ENCODE measurements around the gene RPL37.
"Not testable (repeated sequence)": the region's sequence is repeated elsewhere in the genome, so short reads cannot be mapped to it uniquely, and the experiment has no call there.

RPL37 gene

DNA sequence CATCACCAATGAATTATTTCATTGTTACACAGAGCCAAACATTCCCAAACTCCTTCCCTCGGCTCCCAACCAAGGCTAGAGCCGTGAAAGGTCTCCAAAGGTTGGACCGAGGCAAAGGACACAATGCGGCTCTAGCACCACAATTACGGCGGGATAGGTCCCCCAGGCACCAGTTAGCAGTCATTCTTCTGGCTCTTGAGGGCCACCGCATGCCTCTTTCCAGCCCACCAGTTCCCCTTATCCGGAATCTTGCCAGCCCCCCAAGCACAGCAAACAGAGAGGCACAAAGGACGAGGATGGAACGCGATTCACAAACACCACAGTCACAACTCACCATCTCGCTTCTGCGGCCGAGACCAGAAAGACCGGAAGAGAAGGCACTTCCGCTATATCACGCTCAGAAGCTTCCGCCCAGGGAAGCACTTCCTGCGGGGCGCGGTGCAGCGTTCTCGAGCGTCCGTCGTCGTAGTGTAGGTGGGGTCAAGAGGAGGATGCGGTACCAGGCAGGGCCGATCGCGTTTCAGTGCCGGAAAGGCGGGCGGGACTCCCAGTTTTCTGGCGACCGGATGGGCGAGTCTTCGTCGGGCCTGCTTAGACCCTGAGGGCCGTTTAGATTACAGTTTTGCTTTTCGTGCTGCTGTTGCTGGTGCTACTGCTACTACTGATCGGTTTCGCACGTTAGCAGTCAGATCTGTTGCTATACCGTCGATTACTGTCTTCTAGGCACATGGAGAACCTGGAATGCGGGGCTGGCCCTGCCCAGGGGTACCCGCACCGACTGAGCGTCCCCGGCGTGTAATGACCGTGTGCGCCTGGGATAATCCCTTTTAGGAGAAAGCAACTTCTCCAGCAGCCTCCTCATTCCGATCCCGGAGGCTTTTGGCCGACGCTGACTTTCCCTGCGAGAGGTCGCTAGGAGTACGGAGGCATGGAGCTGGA, at the start of gene RPL37:
Gene RPL37, minus strand, starts transcription at position 374 of the 939 bp plus-strand sequence. Its CDS starts 37 bp downstream, at position 337.
- peak; percentile 87 for DNase-seq

DNA sequence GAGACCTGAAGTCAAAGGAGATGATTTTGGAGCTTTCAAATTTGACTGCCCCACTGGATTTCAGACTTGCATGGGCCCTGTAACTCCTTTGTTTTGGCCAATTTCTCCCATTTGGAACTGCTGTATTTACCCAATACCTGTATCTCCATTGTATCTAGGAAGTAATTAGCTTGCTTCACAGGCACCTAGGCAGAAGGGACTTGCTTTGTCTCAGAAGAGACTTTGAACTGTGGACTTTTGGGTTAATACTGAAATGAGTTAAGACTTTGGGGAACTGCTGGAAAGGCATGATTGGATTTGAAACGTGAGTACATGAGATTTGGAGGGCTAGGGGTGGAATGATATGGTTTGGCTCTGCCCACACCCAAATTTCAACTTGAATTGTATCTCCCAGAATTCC, 48.0 kb upstream of the RPL37 start:
- DNase-seq, result not testable (repeated sequence)

DNA sequence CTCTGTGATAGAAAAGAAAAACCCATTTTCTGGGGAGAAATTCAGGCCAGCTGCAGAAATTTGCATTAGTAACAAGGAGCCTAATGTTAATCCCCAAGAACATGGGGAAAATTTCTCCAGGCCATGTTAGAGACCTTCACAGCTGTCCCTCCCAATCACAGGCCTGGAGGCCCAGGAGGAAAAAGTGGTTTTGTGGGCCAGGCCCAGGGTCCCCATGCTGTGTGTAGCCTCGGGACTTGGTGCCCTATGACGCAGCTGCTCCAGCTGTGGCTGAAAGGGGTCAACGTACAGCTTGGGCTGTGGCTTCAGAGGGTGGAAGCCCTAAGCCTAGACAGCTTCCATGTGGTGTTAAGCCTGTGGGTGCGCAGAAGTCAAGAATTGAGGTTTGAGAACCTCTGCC, 47.3 kb upstream of the RPL37 start:
- no peak for DNase-seq

DNA sequence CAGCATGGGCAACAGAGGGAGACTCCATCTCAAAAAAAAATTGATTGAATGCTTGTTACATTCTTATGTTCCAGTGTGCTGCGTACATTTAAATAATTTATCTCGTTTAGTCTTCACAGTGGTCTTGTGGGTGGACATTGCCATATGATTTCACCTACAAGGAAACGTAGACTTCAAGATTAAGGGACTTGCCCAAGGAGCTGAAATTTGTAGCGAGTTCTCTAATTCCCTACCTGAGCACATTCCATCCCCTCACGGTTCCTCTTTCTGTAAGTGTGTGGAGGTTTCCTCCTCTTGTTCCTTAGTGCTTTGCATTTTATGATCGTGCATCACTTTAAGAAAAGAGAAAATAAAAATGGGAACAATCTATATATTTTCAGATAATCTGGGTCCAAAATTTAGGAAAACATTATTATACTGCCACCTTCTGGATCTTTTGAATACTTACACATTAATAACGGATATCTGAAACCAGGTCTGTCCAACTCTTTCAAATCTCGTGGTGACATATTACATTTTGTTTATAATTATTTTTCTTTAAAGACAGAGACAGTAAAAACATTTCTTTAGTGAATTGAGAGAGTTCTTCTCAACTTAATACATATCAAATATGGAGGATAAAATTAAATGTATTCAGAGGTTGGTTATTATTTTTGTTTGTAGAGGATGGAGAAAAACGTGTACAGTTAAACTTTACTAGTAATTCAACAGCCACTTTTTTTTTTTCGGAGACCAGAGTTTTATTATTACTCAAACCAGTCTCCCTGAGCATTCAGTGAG, 44.3 kb upstream of the RPL37 start:
- peak; percentile 6 for DNase-seq

DNA sequence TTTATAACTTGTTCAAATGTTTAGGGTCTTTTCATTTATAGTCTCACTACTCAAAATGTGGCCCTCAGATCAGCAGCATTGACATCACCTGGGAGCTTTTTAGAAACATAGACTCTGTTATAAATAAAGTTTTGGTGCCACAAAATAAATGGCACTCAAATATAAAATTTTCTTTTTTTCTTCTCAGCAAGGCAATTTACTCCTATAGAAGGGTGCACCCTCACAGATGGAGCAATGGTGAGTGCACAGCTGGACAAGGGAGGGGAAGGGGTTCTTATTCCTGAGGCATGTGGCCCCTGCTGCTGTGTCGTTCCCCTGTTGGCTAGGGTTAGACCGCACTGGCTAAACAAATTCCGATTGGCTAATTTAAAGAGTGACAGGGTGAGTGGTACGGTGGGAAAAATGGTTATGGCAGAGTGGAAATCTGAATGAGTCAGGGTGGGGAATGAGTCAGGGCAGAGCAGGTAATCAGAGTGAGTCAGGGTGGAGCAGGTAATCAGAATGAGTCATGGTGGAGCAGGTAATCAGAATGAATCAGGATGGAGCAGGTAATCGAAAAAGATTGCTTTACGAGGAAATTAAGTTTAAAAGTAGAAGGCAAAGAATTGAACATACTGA, 42.5 kb upstream of the RPL37 start:
- DNase-seq, result no peak

DNA sequence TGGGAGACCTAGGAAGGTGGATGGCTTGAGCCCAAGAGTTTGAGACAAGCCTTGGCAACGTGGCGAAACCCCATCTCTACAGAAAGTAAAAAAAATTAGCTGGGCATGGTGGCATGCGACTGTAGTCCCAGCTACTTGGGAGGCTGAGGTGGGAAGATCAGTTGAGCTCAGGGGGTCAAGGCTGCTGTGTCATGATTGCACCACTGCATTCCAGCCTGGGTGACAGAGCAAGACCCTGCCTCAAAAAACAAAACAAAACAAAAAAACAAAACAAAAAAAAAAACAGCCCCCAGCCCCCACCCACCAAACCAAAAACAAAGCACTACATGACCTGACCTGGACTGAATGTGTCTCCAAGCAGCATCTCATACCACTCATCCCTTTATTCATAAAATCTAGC, 40.9 kb upstream of the RPL37 start:
- no peak for DNase-seq

DNA sequence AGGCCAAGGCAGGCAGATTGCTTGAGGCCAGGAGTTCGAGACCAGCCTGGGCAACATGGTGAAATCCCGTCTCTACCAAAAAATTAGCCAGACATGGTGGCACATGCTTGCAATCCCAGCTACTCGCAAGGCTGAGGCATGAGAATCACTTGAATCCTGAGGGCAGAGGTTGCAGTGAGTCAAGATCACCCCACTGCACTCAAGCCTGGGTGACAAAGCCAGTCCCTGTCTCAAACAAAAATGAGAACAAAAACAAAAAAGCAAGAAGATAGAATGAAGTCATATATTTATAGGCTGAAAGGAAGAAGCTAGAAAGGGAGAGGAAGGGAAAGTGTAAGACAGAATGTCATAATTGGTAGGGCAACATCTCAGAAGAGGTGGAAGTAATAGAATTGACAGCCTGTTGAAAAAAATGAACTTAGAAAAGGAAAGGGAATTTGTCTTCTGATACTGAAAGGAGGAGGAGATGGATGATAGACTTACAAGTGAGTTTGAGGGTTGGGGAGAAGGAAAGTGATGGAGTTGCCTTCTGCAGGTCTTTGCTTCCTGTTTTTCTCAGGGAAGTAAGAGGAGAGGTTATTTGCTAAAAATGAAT, 38.4 kb upstream of the RPL37 start:
- no peak for DNase-seq

DNA sequence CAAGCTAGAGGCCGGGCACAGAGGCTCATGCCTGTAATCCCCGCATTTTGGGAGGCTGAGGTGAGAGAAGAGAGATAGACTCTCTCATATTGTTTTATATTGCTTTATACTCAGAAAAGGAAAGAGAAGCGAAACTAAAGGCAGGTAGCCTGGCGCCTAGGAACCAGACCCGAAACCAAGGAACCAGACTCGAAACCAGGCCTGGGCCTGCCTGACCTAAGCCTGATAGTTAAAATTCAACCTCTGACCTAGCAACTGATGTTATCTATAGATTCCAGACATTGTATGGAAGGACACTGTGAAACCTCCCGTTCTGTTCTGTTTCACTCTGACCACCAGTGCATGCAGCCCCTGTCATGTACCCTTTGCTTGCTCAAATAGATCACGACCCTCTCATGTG, 37.2 kb upstream of the RPL37 start:
- DNase-seq, result not testable (repeated sequence)

DNA sequence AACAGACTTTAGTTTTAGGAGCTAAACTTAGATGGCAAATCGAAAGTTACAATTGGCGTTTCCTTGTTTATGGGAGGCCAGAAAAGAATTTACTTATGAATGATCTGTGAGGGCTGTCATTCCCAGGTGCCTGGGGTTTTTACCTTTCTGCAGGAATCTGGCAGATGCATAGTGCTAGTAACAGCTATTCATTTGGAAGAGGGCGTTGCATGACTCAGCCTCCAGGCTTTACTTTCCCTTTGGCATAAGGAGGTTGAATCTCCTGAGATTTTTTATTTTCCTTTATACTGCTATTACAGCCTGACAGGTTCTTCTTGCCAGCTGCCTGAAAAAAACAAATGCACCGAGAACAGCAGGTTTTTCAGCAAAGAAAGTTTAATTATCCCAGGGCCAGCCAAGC, 36.2 kb upstream of the RPL37 start:
- no peak for DNase-seq

DNA sequence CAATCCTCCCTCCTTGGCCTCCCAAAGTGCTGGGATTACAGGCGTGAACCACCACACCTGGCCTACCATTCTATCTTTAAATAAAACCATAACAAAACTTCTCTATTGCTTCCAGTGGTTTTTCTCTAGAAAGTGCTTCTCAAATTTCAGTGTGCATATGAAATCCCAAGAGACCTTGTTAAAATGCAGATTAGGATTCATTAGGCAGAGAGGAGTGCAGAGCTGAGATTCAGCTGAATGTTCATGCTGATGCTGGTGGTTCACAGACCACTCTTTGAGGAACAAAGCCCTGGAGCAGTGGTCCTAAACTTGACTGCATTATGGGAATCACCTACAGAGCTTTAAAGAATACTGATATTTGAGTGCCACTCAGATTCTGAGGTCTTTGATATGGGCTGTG, 34.4 kb upstream of the RPL37 start:
- no peak for DNase-seq

DNA sequence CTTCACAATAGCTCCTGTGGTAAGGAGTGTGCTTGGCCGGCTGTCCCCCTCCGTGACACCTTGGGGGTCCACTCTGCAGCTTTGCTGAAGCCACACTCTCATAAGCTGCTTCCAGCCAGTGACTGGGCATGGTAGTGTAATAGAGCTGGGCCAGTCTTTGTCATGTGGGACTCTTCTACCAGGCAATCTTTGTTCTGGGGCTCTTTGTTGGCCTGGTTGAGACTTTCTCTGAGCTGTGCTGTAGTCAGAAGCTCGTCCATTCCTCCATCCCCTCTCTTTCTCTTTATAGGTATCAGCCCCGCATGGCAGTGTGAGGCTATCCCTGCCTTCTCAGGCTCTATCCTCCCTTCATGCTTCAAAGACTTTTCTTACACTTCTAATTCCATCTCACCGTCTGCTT, 31.8 kb upstream of the RPL37 start:
- no peak for DNase-seq

DNA sequence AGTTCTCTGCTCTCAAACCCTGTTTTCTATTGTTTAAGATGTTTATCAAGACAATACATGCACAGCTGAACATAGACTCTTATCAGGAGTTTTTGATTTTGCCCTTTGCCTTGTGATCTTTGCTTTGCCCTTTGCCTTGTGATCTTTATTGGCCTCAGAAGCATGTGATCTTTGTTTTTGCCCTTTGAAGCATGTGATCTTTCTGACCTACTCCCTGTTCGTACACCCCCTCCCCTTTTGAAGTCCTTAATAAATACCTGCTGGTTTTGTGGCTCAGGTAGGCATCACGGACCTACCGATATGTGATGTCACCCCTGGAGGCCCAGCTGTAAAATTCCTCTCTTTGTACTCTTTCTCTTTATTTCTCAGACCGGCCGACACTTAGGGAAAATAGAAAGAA, 30.0 kb upstream of the RPL37 start:
- not testable (repeated sequence) for DNase-seq

DNA sequence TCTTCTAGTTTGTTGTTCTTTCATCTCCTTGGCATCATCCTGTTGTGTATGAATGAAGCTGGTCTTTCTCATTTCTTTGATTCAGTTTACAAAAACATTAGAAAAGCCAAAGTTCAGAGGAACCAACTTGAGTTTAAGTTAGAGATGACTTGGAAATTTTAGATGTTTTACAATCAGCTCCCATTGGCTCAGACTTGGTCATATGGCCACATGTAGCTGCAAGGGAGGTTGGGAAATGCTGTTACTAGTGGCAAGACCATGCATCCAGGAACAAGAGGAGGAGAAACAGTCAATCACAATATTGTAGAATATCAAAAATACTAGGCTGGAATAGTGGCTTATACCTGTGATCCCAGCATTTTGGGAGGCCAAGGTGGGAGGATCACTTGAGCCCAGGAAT, 25.7 kb upstream of the RPL37 start:
- DNase-seq, result no peak

DNA sequence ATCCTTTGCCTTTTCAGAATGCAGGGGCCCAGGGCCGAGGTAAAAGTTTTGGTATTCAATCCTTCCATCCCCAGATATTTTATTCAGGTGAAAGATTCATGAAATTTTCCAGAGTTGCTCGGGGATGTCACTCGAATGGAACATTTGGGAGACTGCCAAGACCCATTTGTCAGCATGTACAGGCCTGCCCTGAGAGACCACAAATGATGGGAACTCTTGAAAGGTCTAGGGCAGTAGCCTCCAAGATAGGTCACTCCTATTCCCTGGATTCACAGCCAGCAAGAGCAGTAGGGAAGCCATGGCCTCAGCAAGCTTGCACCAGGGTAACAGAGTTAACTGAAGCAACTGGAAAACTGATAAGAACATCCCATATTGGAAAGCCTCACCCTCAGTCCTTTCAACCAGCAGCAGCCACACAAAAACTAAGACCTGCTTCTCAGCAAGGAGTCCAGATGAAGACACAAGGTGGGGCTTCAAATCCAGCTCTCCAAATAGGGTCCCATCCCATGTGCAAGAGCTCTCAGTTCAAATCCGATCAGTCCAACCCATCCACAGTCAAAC, 18.7 kb upstream of the RPL37 start:
- DNase-seq, result no peak

DNA sequence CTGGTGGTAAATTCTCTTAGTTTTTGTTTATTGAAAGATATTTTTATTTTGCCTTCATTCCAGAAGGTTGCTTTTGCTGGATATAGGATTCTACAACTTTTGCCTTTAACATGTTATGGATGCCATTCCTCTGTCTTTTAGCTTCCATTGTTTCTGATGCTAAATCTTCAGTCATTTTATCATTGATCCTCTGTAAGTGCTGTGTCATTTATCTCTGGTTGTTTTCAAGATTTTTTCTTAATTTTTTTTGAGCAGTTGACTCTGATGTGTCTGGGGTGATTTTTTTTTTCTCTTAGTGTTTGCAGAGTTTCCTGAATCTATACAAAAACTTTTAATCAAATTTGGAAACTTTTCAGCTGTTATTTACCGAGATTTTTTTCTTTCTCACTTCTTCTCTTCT, 12.5 kb upstream of the RPL37 start:
- DNase-seq, result no peak

DNA sequence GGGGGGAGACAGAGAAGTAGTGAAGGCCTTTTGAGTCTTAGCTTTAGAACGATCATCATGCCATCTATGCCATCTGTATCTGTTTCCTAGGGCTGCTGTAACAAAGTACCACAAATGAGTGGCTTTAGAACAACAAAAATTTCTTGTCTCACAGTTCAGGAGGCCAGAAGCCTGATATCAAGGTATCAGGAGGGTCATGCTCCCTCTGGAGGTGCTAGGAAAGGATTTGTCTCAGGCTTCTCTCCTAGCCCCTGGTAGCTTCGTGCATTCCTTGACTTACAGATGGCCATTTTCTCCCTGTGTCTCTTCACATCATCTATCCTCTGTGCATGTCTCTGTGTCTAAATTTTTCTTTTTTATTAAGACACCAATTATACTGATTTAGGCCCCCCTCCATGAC, 11.3 kb upstream of the RPL37 start:
- DNase-seq, result no peak

DNA sequence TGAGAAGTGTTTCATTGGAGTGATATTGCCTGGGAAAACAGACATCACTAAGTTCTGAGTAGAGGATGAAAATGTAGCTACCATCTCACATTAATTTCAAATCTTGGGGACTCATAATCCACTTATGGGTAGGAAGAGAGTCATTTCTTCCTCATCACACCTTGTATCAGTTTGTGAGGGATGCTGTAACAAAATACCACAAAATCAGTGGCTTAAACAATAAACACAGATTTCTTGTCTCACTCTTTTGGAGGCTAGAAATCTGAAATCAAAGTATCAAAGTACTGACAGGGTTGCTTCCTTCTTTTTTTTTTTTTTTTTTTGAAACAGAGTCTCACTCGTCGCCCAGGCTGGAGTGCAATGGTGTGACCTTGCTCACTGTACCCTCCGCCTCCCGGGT, 9.5 kb upstream of the RPL37 start:
- DNase-seq, result no peak

DNA sequence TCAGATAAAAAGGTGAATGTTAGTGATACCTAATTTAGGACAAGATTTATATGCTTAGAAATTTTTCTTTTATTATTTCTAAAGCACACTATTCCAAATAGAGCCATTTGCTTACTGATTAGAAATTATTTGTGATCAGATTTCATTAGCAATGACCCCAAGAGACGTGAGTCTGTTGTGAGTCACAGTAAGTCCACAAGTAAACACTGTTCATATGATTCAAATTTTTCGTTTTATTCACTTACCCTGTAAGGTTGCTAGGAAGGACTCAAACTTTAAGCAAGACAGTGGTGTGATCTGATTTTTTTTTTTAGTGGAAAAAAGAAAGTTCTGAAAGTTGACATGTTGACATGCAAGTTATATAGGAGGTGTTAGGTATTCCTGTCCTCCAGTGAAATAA, 7.3 kb upstream of the RPL37 start:
- no peak for DNase-seq

DNA sequence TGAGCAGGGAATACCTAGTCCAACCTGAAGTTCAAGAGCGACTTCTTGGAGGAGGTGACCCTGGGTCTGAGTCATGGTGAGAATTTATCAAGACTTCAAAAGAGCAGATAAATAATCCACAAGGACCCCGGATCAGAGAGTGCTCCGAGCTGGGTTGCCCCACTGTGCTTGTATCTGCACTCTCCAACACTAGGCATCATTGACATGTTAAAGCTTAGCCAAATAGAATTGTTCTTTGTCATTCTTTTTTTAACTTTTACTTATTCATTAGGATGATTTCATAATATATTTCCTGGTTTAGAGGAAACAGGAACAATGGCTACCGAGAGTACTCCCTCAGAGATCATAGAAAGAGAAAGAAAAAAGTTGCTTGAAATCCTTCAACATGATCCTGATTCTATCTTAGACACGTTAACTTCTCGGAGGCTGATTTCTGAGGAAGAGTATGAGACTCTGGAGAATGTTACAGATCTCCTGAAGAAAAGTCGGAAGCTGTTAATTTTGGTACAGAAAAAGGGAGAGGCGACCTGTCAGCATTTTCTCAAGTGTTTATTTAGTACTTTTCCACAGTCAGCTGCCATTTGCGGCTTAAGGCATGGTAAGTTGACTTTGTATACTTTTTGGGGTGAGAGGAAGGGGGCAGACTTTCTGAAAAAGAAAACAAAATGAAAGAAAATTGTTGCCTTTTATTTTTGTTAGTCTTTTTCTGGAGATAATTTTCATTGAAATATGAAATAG, 6.2 kb upstream of the RPL37 start, which contains the start of gene CARD6:
Gene CARD6, plus strand, starts transcription at position 300 of the 738 bp plus-strand sequence. Its CDS starts 16 bp downstream, at position 316.
- DNase-seq, result peak; percentile 49

DNA sequence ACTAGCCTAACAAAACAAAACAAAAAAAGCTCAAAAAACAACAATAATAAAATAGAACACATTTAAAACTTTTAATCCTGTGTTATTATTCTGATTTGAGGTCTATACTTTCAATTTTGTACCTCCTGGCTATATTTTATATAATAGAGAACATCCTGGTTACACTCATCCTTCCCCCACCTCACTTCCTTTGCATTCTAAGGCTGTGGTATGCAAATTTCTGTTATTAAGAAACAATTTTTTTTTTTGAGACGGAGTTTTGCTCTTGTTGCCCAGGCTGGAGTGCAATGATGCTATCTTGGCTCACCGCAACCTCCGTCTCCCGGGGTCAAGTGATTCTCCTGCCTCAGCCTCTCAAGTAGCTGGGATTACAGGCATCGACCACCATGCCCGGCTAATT, 3.1 kb upstream of the RPL37 start:
- DNase-seq, result no peak

DNA sequence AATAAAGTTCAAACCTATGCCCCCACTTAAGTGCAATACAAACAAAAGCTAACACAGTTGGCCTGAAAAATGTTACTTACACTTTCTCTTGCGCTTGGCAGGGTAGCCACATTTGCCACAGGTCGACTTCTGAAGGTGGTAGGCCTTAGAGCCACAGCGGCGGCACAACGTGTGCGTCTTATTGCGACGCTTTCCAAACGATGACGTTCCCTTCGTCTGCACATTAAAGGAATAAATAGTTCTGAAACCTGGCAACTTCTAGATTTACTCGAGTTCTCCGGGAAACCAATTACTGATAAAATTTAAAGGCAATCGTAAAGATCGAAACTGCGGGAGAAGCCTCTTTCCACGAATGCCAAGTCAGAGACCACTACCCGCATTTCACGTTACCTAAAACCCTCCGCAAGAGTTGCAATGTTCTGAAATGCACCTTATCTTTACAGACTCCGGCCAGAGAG, 602 bp downstream of the RPL37 start:
- DNase-seq, result no peak

DNA sequence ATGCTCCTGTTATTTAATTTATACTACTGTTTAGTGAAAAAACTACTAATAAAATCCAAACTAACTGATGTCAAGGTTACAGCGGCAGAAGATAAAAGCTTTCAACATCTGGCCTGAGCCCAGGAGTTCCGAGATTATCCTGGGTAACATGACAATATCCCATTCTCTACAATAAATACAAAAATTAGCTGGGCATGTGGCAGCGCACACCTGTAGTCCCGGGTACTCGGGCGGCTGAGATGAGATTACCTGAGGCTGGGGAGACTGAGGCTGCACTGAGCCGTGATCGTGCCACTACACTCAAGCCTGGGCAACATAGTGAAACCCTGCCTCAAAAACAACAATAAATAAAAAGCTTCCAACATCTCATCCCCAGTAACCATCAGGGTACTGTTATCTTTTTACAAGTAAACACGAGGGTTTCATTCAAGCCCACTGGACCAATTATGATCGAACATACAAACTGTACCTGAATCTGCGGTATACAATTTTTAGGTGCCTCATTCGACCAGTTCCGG, 1.3 kb downstream of the RPL37 start:
- no peak for DNase-seq
